C4-2B (cell line): Measurements from ENCODE around the gene CHTOP.

Source experiments
- ZFX ChIP-seq: fragments of 450-650 bp; IDR thresholded peaks from 2 replicates; pipeline ENCODE4 v1.6.1; 2017
- TF ChIP-seq, protein P1 (sequence below): fragments of 450-650 bp; conservative IDR thresholded peaks from 2 replicates; pipeline ENCODE4 v1.5.1; 2017; ENCODE audit warnings: mild to moderate bottlenecking

DNA sequence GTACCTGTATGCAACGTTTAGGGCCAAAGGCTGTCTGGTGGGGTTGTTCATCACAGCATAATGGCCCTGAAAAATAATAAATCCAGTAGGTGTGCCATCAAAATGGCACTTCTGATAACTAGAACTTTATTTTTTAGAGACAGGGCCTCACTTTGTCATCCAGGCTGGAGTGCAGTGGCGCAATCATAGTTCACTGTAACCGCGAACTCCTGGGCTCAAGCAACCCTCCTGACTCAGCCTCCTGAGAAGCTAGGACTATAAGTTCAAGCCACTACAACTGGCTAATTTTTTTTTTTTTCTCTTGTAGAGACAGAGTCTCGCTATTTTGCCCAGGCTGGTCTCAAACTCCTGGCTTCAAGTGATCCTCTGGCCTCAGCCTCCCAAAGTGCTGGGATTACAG lies 29.3 kb downstream of the CHTOP start:
- TF ChIP-seq, protein P1, sequence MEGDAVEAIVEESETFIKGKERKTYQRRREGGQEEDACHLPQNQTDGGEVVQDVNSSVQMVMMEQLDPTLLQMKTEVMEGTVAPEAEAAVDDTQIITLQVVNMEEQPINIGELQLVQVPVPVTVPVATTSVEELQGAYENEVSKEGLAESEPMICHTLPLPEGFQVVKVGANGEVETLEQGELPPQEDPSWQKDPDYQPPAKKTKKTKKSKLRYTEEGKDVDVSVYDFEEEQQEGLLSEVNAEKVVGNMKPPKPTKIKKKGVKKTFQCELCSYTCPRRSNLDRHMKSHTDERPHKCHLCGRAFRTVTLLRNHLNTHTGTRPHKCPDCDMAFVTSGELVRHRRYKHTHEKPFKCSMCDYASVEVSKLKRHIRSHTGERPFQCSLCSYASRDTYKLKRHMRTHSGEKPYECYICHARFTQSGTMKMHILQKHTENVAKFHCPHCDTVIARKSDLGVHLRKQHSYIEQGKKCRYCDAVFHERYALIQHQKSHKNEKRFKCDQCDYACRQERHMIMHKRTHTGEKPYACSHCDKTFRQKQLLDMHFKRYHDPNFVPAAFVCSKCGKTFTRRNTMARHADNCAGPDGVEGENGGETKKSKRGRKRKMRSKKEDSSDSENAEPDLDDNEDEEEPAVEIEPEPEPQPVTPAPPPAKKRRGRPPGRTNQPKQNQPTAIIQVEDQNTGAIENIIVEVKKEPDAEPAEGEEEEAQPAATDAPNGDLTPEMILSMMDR: no peak
- no peak for TF ChIP-seq ZFX
